Endothelial cell of umbilical vein (primary cell): ENCODE results near the gene SPACA6. TPM values are rescaled to one million over a fixed set of nuclear protein-coding genes. Genes with fewer than 3 reads are reported as not detected.

ENCODE experiments used
- BruUV-seq: library from RNA; stranded (reverse); fragments of 400-500 nt; replicated peaks from 2 replicates; lab custom pipeline; 2021; lab: Mats Ljungman, UMichigan
- CTCF ChIA-PET: fragments of 300-600, 350-600 bp; sonication (Branson Sonifier 250); formaldehyde crosslinking; loops from one replicate; lab custom pipeline; 2021; ENCODE audit warnings: antibody characterized with exemption, inconsistent platforms; lab: Charles Lee
- POLR2A ChIA-PET: fragments of 300-600, 350-600 bp; sonication (Branson Sonifier 250); formaldehyde crosslinking; loops from one replicate; lab custom pipeline; 2021; ENCODE audit warnings: antibody characterized with exemption, inconsistent platforms; lab: Charles Lee
- DNase-seq: peaks from one replicate; pipeline ENCODE4 v3.0.0-alpha.2; 2011; ENCODE audit warnings: low read depth, low spot score
- FAIRE-seq: peaks from 2 replicates; lab custom pipeline; 2011; peaks lifted over from hg19 to GRCh38; lab: Jason Lieb, UNC
- H2AFZ ChIP-seq: 2 replicates; pipeline ENCODE4 v1.6.0; 2012; ENCODE audit warnings: low read depth, low read length, control low read depth, inconsistent platforms
- H3K27ac ChIP-seq: 2 replicates; pipeline ENCODE4 v1.5.1; 2011; ENCODE audit warnings: low read depth, mild to moderate bottlenecking, control low read depth, low read length, moderate library complexity; ENCODE audit not compliant: insufficient read depth
- H3K27me3 ChIP-seq, 2 experiments: 2 replicates each; pipeline versions ENCODE4 v1.6.0 to v1.6.1; 2011; ENCODE audit warnings: low read length in 2 of 2, mixed read lengths in 1 of 2; ENCODE audit not compliant: control insufficient read depth in 2 of 2, insufficient read depth in 2 of 2
- H3K36me3 ChIP-seq, 2 experiments: 2 replicates in 1 of 2; 3 replicates in 1 of 2; pipeline ENCODE4 v1.5.1; 2011; ENCODE audit warnings: low read length in 2 of 2, mild to moderate bottlenecking in 1 of 2, moderate library complexity in 1 of 2; ENCODE audit not compliant: control insufficient read depth in 2 of 2, insufficient read depth in 2 of 2; ENCODE audit errors: extremely low read depth in 1 of 2
- H3K4me1 ChIP-seq: 3 replicates; pipeline ENCODE4 v1.5.1; 2011; ENCODE audit warnings: mild to moderate bottlenecking, low read length; ENCODE audit not compliant: control insufficient read depth, insufficient read depth; ENCODE audit errors: extremely low read depth
- H3K4me2 ChIP-seq: 2 replicates; pipeline ENCODE4 v1.6.1; 2011; ENCODE audit warnings: low read length, control low read depth, mixed read lengths; ENCODE audit not compliant: insufficient read depth
- H3K4me3 ChIP-seq, 3 experiments: fragments of 200-600 bp in 1 of 3; sonication (generic), shearing (Covaris generic) in 1 of 3; replicated peaks in 1 of 3; 2 replicates each; pipeline ENCODE4 v1.5.1; 2011 to 2016; ENCODE audit warnings: control low read depth in 3 of 3, low read length in 3 of 3, mild to moderate bottlenecking in 2 of 3, inconsistent platforms in 1 of 3, low read depth in 1 of 3, moderate library complexity in 1 of 3; ENCODE audit not compliant: insufficient read depth in 1 of 3
- H3K79me2 ChIP-seq: 2 replicates; pipeline ENCODE4 v1.6.0; 2012; ENCODE audit warnings: low read length, inconsistent platforms; ENCODE audit not compliant: control insufficient read depth, insufficient read depth
- H3K9ac ChIP-seq: replicated peaks from 2 replicates; pipeline ENCODE3; 2011; ENCODE audit warnings: low read length, control low read depth; ENCODE audit not compliant: insufficient read depth; ENCODE audit errors: extremely low read depth
- H3K9me1 ChIP-seq: replicated peaks from 3 replicates; pipeline ENCODE4 v1.6.0; 2011; ENCODE audit warnings: mild to moderate bottlenecking, low read length; ENCODE audit not compliant: control insufficient read depth, insufficient read depth; ENCODE audit errors: extremely low read depth
- H3K9me3 ChIP-seq: replicated peaks from 2 replicates; pipeline ENCODE4 v1.5.1; 2012; ENCODE audit warnings: low read length, inconsistent platforms; ENCODE audit not compliant: control insufficient read depth, insufficient read depth
- H4K20me1 ChIP-seq: replicated peaks from 2 replicates; pipeline ENCODE3; 2011; ENCODE audit warnings: mild to moderate bottlenecking, low read length; ENCODE audit not compliant: control insufficient read depth, insufficient read depth; ENCODE audit errors: extremely low read depth
- CTCF ChIP-seq, 2 donors: IDR thresholded peaks; 1 replicate in 1 of 2; 2 replicates in 1 of 2; pipeline ENCODE4 v1.5.1; 2011; ENCODE audit warnings: low read length in 2 of 2, mild to moderate bottlenecking in 2 of 2, moderate library complexity in 2 of 2, control low read depth in 1 of 2, inconsistent platforms in 1 of 2, low read depth in 1 of 2; ENCODE audit not compliant: insufficient read depth in 1 of 2; ENCODE audit errors: extremely low read depth in 1 of 2
- EZH2 ChIP-seq: IDR thresholded peaks from 2 replicates; pipeline ENCODE4 v1.6.1; 2012; ENCODE audit warnings: borderline replicate concordance, low read depth, mild to moderate bottlenecking, moderate library complexity, low read length, inconsistent platforms; ENCODE audit not compliant: severe bottlenecking
- FOS ChIP-seq: IDR thresholded peaks from 2 replicates; pipeline ENCODE4 v1.6.1; 2011; ENCODE audit warnings: mild to moderate bottlenecking, low read length, moderate library complexity, borderline replicate concordance; ENCODE audit not compliant: insufficient read depth
- GATA2 ChIP-seq: IDR thresholded peaks from 2 replicates; pipeline ENCODE4 v1.7.0; 2011; ENCODE audit warnings: low read depth, mild to moderate bottlenecking, moderate library complexity, mixed read lengths, low read length; ENCODE audit not compliant: insufficient read length, insufficient read depth
- JUN ChIP-seq: IDR thresholded peaks from 2 replicates; pipeline ENCODE4 v1.6.1; 2011; ENCODE audit warnings: borderline replicate concordance, low read depth; ENCODE audit not compliant: insufficient read length, insufficient read depth
- MAX ChIP-seq: IDR thresholded peaks from 2 replicates; pipeline ENCODE4 v1.6.1; 2011; ENCODE audit not compliant: insufficient read depth, insufficient read length
- MYC ChIP-seq: IDR thresholded peaks from one replicate; pipeline ENCODE4 v1.6.1; 2011; ENCODE audit warnings: mild to moderate bottlenecking, low read depth, low read length
- POLR2A ChIP-seq: IDR thresholded peaks from 2 replicates; pipeline ENCODE4 v1.6.1; 2012; ENCODE audit warnings: low read depth, mild to moderate bottlenecking, control low read depth, low read length
- POLR2AphosphoS5 ChIP-seq: IDR thresholded peaks from 2 replicates; pipeline ENCODE4 v1.6.1; 2012; ENCODE audit warnings: low read depth, mild to moderate bottlenecking, control low read depth, low read length, moderate library complexity; ENCODE audit not compliant: insufficient read depth
- dilution Hi-C: fragments of 300-500 bp; cut with MboI; formaldehyde crosslinking; loops from one replicate; pipeline ENCODE4 v1.15.0; 2019; ENCODE audit warnings: low sequenced_read_pairs; ENCODE audit not compliant: extremely low pct_ligation_motif_present
- intact Hi-C: fragments of 100-400 bp; cut with micrococcal nuclease; formaldehyde crosslinking; loops from one replicate; pipeline ENCODE4 v1.10.0; 2022
- polyA plus RNA-seq, 4 experiments: library from polyadenylated mRNA; depleted of rRNA in 3 of 4; stranded (reverse) in 3 of 4; unstranded in 1 of 4; fragments of >200 nt; gene quantifications; 2 replicates each; pipeline versions ENCODE4 v1.2.1 to v1.2.3, GENCODE V29; 2011 to 2012; ENCODE audit warnings: missing spikeins in 1 of 4
- total RNA-seq: library from RNA; stranded (reverse); gene quantifications from 2 replicates; pipeline ENCODE4 v1.2.3, GENCODE V29; 2021

Gene SPACA6
- total and polyA plus RNA-seq, 2 donors (not counting 3 experiments of a cell fraction or from before 2014, with no cell fraction given), result 11.9 to 41.1 TPM

- CTCF ChIA-PET, result interaction anchor here (0.5 kb wide), 1 partner anchor 12 kb away, joined by 3 read pairs; no protein-coding TSS in a partner anchor
- no peak for TF ChIP-seq POLR2A
- TF ChIP-seq GATA2, result no peak
- TF ChIP-seq POLR2AphosphoS5, result no peak
- TF ChIP-seq EZH2, result no peak
- no peak for TF ChIP-seq CTCF (IDR thresholded peaks at IDR 0.05; ENCODE audit: extremely low read depth in 1 of 2, insufficient read depth in 1 of 2, low read depth in 1 of 2, low read length in 2 of 2)
- TF ChIP-seq JUN, result no peak
- no peak for TF ChIP-seq FOS
- TF ChIP-seq MYC, result no peak
- no peak for TF ChIP-seq MAX
- H4K20me1 ChIP-seq, result peaks cover 5% of the 10 kb centered on the region
- FAIRE-seq, result no peak
- no TSS peak for BruUV-seq
- no peak overlapping the region for H2AFZ ChIP-seq
- no peaks in the 10 kb centered on the region for H3K9me1 ChIP-seq
- H3K36me3 ChIP-seq, result peaks cover 5 to 22% of the 10 kb centered on the region in 2 experiments
- POLR2A ChIA-PET, result no interaction called here
- dilution Hi-C loops, result no loop called here
- H3K4me1 ChIP-seq, result peaks cover 24% of the 10 kb centered on the region
- H3K9me3 ChIP-seq, result no peaks in the 10 kb centered on the region
- peak overlapping the region; percentile 76 for H3K4me2 ChIP-seq
- peak overlapping the region; percentile 73 to 94 (median 91) for H3K4me3 ChIP-seq
- H3K9ac ChIP-seq, result peak overlapping the region; percentile 53
- H3K27me3 ChIP-seq, result no peaks in the 10 kb centered on the region
- peaks cover 72% of the 10 kb centered on the region for H3K79me2 ChIP-seq
- DNase-seq, result no peak
- peak overlapping the region; percentile 5 for H3K27ac ChIP-seq
- intact Hi-C loops, result no loop called here
These were observed 1.3 kb upstream of the SPACA6 start for GRCh38 chr19:51691584-51692428.
